HG03457 (cell line): Measurements from ENCODE around the gene OMP.
A peak's percentile ranks its signal among the peaks of the same experiment; 100 is the strongest.
"Not testable (repeated sequence)": the region's sequence is repeated elsewhere in the genome, so short reads cannot be mapped to it uniquely, and the experiment has no call there.

ENCODE experiments used
- ATAC-seq: cut with Tn5 transposase; IDR thresholded peaks from one replicate; pipeline ENCODE4 v1.9.1; 2021; ENCODE audit warnings: moderate number of reproducible peaks; ENCODE audit not compliant: unreplicated experiment

OMP gene

DNA sequence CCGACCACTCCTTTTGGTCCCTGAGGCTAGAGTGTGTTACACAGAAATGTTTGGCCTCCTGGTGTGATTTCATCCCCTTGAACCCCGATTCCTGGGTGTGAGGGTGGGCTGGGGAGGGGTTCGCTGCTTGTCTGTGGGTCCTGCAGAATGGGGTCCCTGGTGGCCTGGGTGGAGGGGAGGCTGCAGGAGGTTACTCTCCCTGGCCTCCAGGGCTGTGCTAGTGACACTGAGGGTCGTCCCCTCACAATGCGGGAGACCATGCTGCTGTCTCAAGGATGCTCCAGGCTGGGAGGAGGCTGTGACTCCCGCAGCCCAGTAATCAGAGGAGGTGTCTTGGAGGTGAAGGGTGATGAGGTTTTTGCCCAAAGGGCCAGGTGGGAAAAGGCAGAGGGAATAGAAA lies 17.0 kb upstream of the OMP start:
- no peak for ATAC-seq

DNA sequence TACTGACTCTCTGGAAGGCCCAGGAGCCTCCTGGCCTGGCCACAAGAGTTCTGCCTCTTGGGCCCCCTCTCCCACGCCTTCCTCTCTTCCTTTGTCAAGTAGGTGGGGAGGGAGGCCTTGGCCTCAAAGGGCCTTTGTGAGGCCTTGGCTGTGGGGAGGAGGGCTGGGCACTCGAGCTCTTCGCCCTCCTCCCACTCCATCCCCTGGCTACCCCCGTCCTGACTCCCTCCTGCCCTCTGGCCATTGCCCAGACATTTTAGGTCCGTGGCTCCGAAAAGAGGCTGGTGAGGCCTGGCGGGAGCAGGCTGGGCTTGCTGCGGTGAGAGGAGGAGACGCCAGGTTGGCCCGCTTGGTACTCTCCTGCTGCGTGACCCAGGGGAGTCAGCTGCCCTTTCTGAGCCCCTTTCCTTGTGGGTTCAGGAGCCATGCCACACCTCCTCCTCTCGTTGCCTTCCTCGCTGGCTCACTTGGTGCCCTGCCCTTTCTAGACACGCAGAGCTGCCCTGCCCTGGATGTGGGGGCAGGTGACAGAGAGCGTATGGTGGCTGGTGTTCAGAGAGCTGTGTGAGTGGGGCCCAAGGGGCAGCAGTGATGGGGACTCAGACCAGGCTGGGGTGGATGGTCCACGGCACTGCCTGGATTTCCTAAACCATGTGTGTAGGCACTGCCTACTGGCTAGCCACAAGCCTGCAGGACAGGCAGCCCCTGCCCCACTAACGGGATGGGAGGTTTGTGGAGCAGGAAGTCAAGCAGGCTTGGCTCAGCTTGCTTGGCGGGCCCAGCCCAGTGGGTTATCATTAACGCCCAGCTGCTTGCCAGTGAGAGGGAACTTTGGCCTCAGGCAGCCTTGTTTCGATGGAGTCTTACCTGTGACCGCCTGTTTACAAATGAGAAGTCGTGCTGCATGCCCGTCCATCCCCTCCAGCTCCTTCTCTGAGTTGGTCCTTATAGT lies 15.8 kb upstream of the OMP start:
- ATAC-seq: no peak

DNA sequence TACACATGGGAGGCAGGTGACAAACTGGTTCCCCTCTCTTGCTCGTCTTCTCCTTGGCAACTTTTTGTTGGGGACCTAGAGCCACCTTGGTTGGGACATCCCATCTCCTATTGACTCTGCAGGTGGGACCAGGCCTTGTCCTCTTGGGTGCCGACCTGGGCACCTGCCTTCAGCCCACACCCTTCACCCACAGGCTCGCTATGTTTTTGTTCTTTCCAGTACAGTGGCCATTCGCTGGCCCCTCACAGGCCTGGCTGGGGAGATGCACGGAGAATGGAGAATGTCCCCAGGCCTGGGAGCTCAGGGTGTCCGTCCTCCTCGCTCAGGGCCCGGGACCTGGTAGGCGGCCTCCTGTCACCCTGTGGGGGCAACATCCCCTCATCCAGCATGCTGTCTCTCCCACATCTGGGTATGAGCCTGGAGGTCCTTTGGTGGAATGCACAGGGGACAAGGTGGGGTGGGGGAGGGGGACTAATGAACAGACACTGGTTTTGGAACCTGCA lies 14.9 kb upstream of the OMP start:
- no peak for ATAC-seq

DNA sequence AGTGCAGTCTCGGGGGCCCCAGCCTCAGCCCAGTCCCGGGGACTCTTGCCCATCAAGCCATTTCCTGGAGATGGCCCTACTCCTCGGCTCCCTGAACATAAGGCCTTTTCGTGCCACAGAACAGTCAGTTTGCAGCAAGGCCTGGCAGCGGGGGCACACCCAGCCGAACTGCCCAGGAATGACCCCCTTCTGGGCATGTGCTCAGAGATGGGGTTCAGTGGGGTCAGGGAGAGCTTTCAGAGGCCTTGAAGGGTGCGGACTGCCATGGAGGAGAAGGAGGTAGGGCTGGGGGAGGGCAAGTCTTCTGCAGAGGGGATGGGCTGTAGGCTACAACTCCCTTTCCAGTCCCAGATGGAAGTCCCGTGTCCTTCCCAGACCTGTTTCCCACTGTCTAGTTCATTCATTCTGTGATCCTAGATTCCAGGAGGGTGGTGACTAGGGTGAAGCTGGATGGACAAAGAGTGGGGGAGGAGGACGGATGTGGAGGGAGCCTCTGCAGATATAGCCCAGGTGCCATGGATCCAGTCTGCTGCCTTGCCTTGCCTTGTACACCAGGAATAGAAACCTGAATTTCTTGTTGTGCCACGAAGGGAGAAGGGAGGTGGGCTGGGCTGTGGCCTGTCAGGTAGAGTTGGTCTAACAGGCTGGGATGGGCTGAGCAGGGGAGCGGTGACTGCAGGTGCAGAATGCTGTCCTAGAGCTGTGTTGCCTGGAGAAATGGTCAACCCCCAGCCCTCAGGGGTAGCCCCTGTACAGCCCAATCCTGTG lies 14.2 kb upstream of the OMP start:
- ATAC-seq: no peak

DNA sequence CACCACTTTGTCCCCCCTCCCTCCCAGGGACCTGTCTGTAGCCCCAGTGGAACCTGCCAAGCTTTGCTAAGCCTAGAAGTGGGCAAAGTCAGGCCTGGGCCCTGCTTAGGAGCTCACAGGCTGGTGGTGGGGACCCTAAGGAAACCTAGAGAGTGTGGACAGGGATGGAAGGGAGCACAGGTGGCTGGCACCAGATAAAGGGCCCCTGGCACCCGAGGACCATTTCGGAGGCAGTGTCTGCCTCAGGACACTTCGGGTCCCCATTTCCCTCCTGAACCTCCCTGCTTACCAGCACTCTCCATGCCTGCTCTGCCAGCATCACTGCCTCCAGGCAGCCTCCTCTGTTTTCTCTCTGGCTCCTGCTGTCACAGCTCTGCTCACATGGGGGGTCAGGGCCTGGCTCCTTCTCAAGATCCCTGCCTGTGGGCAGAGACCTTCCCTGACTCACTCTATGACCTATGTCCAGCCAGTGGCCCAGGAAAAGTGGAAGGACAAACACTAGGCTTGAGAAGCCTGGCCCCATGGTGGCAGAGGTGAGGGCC lies 13.6 kb upstream of the OMP start:
- no peak for ATAC-seq

DNA sequence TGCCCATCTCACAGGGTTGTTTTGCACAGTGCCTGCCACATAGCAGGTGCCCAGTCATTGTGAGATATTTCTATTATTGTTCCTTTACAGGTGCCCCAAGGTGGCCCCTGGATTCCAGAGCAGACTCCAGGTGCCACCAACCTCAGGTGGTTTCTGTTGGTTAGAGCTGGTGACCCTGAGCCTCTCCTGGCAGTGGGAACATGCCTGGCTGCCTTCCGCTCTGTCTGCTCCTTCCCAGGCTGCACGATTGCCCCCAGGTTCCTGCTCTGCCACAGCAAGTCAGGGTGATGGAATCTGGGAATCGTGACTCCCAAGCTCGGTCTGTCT lies 12.6 kb upstream of the OMP start:
- ATAC-seq: no peak

DNA sequence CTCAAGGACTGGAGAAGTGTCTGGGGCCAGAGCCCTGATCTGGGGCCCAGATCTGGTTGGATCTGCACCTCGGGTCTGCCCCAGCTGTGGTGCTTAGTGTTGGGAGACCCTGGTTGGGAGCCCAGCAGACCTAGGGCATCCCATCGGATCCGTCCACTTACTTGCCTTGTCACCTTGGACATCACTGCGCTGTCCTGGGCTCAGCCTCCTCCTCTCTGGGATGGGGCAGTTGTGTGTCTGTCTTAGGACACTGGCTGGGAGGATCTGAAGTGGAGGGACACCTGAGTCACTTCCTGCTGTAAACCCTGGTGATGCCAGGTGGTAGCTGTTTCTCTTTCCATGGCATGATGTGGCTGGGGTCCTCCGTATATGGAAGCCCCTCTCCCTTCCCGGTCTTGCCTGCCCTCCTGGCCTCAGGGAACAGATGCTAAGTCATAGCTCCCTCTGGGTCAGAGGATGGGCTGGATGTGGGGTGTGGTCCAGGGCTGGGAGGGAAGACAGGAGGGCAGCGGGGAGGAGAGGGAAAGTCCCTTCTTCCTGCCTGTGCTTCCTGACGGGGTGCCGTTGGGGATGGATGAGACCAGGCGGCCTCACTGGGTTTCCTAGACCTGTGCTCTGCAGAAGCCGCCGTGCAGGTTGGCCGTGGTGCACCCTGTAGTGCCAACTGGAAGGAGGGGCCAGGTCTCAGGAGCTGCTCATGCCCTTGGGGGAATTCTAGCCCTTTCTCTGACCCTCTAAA lies 12.1 kb upstream of the OMP start:
- ATAC-seq: no peak

DNA sequence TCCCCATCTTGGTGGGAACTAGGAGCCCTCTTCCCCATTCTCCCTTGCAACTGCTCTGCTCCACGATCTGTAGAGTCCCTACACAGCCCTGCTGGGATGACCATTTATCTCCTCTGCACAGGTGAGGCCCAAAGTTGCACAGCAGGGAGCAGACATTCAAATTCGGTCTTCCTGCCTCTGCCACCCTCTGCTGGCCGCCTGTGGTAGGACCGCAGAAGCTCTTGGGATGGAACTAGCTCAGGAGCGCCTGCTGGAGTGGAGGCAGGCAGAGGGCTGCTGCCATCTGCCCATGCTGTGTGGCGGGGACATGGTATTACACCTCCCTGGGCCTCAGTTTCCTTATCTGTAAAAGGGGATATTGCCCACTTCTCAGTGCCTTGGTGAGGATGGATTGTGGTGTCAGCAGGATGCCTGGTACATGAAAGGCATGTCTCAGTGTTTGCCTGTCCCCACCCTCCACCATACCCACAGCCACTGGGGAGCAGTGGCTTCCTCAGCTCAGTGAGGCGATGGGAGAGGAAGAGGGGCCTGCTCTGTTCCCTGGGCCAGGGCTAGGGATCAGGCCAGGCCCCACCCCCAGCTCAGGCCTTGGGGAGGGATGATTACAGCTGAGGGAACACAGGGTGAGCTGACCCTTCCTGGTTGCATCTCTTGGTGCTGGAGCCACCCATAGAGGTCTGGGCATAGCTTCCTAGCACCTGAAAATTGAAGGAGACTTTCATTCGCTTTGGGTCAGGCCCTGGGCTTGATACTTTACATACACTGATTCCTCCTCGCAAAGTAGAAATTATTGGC lies 11.3 kb upstream of the OMP start:
- peak; percentile 88 for ATAC-seq

DNA sequence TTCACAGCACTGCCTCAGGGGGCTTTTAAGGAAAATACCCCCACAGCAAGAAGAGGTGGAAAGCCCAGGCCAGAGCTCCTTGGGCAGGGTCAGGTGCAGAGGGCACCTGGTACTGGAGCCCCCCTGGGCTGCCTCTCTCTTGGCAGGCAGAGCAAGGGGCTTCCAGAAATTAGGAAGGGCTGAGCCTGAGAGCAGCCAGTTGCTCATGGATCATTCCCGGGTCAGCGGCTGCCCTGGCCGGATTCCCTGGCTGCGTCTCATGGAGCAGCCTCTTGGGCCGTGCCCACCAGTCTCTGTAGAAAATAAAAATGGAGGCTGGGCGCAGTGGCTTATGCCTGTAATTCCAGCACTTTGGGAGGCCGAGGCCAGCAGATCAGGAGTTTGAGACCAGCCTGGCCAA lies 10.3 kb upstream of the OMP start:
- ATAC-seq: no peak

DNA sequence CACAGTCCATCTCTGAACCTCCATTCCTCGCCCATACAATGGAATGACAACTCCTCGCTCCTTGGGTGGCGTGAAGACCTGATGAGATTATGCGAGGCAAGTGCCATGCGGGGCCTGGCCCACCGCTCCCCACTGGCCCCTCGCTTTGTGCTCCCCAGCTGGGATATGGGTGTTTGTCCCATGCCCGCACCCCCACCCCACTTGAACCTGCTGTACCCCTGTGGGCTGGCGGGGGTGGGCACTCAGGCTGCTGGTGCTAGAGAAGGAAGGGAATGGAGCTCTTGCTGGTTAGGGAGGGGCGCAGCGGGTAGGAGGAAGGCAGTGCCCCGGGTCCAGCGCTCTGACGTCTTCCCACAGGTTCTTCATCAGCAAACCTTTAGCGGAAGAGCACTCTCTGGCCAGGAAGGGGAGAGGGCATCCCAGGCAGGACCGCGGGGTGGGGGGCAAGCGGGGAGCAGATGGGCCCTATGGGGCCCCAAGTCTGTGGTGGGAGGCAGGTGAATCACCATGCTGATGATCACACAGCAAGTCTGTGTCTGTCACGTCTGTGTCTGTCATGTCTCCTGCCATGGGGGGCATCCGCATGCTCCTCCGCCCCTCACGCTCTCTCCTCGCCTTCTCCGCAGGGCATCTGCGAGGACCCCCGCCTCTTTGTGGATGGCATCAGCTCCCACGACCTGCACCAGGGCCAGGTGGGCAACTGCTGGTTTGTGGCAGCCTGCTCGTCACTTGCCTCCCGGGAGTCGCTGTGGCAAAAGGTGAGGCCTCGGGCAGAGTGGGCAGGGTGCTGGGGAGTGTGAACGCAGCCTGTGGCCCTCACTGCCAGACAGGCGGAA lies 9.4 kb upstream of the OMP start:
- ATAC-seq: no peak

DNA sequence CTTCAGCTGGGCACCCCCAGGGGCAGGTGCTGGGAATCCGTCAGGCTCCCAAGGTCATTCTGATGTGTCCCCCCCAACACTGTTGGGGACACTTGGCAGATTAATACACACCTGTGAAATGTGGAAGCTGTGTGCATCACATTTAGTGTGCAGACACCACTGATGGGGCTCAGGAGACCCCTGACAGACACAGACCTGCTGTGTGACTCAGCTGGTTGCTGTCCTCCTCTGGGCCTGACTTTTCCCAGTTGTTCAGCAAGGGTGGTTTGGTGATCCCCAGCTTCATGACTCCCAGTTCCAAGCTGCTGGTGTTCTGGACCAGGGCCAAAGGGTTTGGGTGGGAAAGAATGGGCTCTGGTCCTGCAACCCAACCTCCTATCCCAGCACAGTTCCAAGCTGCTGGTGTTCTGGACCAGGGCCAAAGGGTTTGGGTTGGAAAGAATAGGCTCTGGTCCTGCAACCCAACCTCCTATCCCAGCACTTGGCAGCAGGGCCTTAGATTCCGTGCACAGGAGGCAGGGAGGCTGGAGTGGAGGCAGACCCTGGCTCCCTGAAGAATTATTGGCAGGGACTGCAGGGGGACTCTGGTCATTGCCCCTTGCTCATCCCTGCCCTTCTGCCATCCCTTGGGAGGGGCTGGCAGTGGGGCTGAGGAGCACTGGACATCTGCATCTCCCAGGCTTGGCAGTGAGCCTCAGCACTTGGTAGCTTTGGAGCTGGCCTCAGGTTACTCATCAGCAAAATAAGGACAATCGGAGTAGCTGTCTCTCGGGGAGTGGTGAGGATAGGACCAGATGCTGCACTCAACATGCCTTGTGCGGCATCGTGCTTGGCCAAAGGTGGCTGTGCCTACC lies 8.4 kb upstream of the OMP start:
- ATAC-seq: no peak

DNA sequence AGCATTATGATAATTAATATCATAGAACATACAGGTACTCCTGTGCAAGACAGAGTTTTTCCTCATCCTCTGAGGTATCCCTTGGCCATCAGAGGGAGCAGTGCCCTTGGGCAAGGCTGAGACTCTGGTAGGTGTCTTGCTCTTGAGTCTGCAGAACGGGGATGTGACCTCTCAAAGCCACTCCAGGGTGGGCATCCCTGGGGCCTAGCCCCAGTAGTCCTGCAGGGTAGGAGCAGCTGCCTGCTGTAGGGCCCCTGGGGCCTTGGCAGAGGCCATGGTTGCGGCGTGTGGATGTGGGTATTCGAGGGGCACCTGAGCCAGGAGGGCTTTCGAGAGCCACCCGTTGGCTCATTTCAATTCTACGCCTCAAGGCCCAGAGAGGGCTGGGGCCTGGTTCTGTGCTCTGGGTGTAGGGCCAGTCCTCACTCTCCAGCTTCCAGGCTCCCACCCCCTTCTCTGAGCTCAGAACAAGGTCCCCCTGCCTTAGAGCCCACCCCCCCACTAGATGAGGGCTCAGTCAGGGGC lies 7.7 kb upstream of the OMP start:
- ATAC-seq: no peak

DNA sequence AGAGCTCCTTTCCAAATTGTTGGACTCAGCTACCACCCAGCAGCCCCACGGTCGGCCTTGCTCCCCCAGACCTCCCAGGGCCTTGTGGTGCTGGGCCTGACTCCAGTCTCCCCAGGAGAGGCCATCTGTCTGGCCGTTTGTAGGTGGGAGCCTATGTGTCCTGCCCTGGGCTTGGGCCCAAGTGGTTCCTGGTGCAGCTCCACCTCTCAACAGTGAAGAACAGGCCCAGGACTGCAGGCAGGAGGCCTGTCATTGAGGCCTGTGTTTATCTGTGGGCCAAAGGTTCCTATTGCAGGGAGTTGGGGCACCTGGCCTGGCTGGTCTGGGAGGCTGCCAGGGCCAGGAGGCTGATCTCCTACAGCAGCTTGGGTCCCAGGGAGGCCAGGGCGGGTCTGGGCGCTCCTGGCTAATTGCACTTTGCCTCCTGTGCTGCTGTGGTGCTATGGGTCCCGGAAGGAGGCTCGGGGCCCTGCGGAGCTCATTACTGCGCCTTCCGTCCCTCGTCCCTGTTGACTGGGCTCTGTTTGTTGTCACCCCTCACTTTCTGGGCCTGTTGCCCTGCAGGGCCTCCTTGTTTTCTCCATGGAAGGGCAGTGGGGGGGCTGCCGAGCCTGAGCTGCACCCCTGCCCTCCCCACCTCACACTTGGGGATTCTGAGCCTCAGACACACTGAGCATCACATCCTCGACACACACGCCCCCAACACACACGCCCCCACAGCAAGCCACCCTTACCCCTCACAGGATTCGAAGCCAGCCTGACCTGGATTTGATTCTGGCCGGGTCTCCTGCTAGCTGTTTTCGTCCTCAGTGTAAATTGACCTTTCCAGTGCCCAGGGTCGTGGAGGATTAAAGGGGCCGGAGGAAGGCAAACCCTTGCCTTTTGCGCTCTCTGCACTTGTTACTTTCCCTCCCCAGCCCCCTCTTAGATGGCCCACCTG lies 6.8 kb upstream of the OMP start:
- no peak for ATAC-seq

DNA sequence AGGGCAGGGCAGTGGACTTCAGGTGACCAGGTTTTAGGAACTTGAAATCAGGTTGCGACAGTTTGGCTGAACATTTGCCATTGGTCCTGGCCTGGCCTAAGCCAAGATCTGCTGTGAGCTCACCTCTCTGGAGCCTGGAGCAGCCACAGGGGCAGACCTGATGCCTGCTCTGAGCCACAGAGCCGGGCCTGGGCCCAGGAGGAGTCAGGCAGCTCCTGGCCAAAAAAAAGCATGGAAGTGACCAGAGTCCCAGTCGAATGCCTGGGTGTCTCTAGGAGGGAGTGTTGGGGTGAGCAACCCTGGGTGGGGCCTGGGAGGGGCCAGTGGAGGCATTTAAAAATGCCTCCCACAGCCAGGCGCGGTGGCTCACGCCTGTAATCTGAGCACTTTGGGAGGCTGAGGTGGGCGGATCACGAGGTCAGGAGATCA lies 6.0 kb upstream of the OMP start:
- ATAC-seq: no peak

DNA sequence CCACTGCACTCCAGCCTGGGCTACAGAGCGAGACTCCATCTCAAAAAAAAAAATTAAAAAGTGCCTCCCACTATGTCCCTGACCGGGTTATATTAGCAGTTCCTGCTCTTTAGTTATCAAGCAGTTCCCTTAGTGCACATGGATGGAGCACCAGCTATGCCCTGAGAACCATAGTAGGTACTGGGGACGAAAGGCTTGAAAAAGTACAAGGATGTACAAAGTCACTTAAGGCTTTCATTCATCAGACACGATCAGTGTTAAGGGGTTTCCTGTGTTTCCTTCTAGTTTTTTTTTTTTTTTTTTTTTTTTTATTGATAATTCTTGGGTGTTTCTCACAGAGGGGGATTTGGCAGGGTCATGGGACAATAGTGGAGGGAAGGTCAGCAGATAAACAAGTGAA lies 5.5 kb upstream of the OMP start:
- not testable (repeated sequence) for ATAC-seq

DNA sequence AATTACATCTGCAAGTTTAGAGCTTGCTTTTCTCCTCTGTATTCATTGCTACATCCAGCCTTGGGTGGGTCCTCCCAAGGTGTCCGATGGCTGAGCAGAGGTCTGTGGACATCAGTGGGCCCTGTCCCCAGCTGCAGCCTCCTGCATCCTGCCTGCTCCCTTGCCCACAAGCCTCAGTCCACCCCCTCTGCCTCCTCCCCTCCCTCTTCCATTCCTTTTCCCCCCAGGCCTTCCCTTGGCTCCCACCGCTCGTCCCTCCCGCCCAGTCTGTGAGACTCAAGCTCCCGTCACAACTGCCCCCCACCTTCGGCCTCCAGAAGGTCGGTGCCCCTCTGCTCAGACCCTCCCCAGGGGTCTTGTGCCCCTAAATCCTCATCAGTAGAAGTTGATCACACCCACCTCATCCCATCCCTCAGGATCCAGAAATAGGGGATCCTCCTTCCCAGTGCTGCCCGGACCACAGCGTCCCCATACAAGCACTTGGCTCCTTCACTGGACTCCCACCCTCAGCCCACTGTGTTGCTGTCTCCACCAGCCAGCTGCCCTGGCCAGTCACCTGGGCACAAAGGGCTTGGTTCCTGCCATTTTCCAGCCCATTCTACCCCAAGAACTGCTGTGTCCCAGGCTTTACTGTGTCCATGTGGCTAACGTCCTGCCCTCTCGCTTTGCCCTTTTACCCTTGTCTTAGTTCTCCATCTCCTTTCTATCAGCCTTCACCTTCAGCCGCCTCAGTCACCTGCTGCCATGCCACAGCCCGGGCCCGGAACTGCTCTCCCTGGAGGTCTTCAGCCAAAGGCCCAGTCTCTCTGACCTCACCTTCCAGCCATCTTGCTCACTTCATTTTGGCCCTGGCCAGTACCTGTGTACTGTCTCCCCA lies 2.2 kb upstream of the OMP start:
- ATAC-seq: no peak
